DOHH2 (cell line): Measurements from ENCODE around the gene IRAG1.

Source experiments
- H3F3A ChIP-seq: fragments of 200-600 bp; sonication (generic), shearing (Covaris generic); 2 replicates; pipeline ENCODE4 v1.6.0; 2016; ENCODE audit warnings: antibody characterized with exemption, mild to moderate bottlenecking; ENCODE audit not compliant: control insufficient read depth, insufficient read depth
- H3K27ac ChIP-seq: fragments of 200-600 bp; sonication (generic); 2 replicates; pipeline ENCODE4 v1.5.1; 2014; ENCODE audit warnings: low read depth, mild to moderate bottlenecking, low read length, moderate library complexity
- H3K27me3 ChIP-seq: fragments of 200-600 bp; sonication (generic); 2 replicates; pipeline ENCODE4 v1.6.1; 2014; ENCODE audit warnings: mild to moderate bottlenecking, low read length, mixed read lengths; ENCODE audit not compliant: control insufficient read depth
- H3K36me3 ChIP-seq: fragments of 200-600 bp; sonication (generic); 2 replicates; pipeline ENCODE4 v1.6.1; 2014; ENCODE audit warnings: mild to moderate bottlenecking, low read length, moderate library complexity, mixed read lengths; ENCODE audit not compliant: control insufficient read depth
- H3K4me1 ChIP-seq: fragments of 200-600 bp; sonication (generic); 2 replicates; pipeline ENCODE4 v1.6.1; 2014; ENCODE audit warnings: mild to moderate bottlenecking, low read length, mixed read lengths; ENCODE audit not compliant: control insufficient read depth
- H3K4me2 ChIP-seq: fragments of 200-600 bp; sonication (generic); 2 replicates; pipeline ENCODE4 v1.6.0; 2014; ENCODE audit warnings: mild to moderate bottlenecking, low read length, moderate library complexity
- H3K4me3 ChIP-seq: fragments of 200-600 bp; sonication (generic); 2 replicates; pipeline ENCODE4 v1.5.1; 2014; ENCODE audit warnings: mild to moderate bottlenecking, low read length, mixed read lengths
- H3K79me2 ChIP-seq: fragments of 200-600 bp; sonication (generic); 2 replicates; pipeline ENCODE4 v1.6.1; 2014; ENCODE audit warnings: mild to moderate bottlenecking, low read length, mixed read lengths; ENCODE audit not compliant: control insufficient read depth
- H3K9me2 ChIP-seq: fragments of 200-600 bp; sonication (generic); replicated peaks from 2 replicates; pipeline ENCODE4 v1.6.1; 2014; ENCODE audit warnings: mild to moderate bottlenecking, low read length, mixed read lengths; ENCODE audit not compliant: control insufficient read depth
- H3K9me3 ChIP-seq: fragments of 200-600 bp; sonication (generic); 2 replicates; pipeline ENCODE4 v1.6.1; 2014; ENCODE audit warnings: antibody characterized with exemption, low read length, mixed read lengths; ENCODE audit not compliant: control insufficient read depth, insufficient read depth
- H4K20me1 ChIP-seq: fragments of 200-600 bp; sonication (generic); 2 replicates; pipeline ENCODE4 v1.6.0; 2014; ENCODE audit warnings: low read depth, mild to moderate bottlenecking, antibody characterized with exemption, low read length, moderate library complexity; ENCODE audit not compliant: control insufficient read depth, insufficient read depth
- EZH2phosphoT487 ChIP-seq: fragments of 200-600 bp; sonication (generic); IDR thresholded peaks from 2 replicates; pipeline ENCODE4 v1.6.1; 2017; ENCODE audit warnings: borderline replicate concordance, mild to moderate bottlenecking, antibody characterized with exemption, low read length, moderate library complexity, mixed read lengths
- TF ChIP-seq, protein P1 (sequence below): fragments of 200-600 bp; sonication (generic); IDR thresholded peaks from one replicate; pipeline ENCODE4 v1.5.1; 2014; ENCODE audit warnings: antibody characterized with exemption, mild to moderate bottlenecking, low read depth, low read length; ENCODE audit not compliant: poor library complexity, severe bottlenecking

The IRAG1 gene

GRCh38 chr11:10664496-10664895, 29.1 kb downstream of the IRAG1 start:
- Histone ChIP-seq H3K79me2 (no peaks in the 10 kb centered on the region), H3K9me3 (no peaks in the 10 kb centered on the region), H3K36me3 (no peaks in the 10 kb centered on the region), H4K20me1 (no peaks in the 10 kb centered on the region), H3K4me1 (peaks cover 2% of the 10 kb centered on the region), H3K4me3 (no peak overlapping the region), H3K27me3 (peaks cover 3% of the 10 kb centered on the region; the same call in 1 of the 2 replicates), H3F3A (no peaks in the 10 kb centered on the region), H3K9me2 (no peaks in the 10 kb centered on the region), H3K4me2 (no peak overlapping the region), H3K27ac (no peak overlapping the region)
- TF ChIP-seq, protein P1, sequence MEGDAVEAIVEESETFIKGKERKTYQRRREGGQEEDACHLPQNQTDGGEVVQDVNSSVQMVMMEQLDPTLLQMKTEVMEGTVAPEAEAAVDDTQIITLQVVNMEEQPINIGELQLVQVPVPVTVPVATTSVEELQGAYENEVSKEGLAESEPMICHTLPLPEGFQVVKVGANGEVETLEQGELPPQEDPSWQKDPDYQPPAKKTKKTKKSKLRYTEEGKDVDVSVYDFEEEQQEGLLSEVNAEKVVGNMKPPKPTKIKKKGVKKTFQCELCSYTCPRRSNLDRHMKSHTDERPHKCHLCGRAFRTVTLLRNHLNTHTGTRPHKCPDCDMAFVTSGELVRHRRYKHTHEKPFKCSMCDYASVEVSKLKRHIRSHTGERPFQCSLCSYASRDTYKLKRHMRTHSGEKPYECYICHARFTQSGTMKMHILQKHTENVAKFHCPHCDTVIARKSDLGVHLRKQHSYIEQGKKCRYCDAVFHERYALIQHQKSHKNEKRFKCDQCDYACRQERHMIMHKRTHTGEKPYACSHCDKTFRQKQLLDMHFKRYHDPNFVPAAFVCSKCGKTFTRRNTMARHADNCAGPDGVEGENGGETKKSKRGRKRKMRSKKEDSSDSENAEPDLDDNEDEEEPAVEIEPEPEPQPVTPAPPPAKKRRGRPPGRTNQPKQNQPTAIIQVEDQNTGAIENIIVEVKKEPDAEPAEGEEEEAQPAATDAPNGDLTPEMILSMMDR, result no peak
- TF ChIP-seq EZH2phosphoT487, result no peak

- TF ChIP-seq EZH2phosphoT487, result no peak
- TF ChIP-seq, protein P1, result no peak
- peaks cover 7% of the 10 kb centered on the region for H3K4me1 ChIP-seq
- H3K27me3 ChIP-seq, result peaks cover under 1% of the 10 kb centered on the region; the same call in 1 of the 2 replicates
- H3K27ac ChIP-seq, result no peak overlapping the region
- no peak overlapping the region for H3K4me2 ChIP-seq
- no peak overlapping the region for H3K4me3 ChIP-seq
- H3K9me2 ChIP-seq, result no peaks in the 10 kb centered on the region
- H3K79me2 ChIP-seq, result no peaks in the 10 kb centered on the region
- no peaks in the 10 kb centered on the region for H3K36me3 ChIP-seq
- H3K9me3 ChIP-seq, result no peaks in the 10 kb centered on the region
- H3F3A ChIP-seq, result no peaks in the 10 kb centered on the region
- H4K20me1 ChIP-seq, result no peaks in the 10 kb centered on the region
Measured at GRCh38 chr11:10663990-10664389, 29.6 kb downstream of the IRAG1 start.

DNA sequence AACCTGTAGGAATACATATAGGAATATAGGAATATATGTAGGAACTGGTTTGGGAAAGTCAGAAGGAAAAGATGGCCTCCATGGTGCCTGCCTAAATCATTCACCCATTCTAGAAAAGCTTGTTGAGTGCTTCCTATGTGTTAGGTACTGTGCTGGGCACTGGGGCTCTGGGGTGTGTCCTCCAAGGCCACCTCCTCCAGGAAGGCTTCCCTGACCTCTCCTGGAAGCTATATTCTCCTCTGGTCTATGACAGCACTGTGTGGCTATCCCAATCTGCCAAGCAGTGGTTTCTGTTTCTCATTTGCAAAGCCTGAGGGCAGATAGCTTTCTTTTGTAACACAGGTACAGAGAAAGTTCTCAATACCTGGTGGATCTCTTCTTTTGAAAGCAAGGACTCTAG, 30.2 kb downstream of the IRAG1 start:
- Histone ChIP-seq H3K36me3 (no peaks in the 10 kb centered on the region), H3K27ac (no peak overlapping the region), H3K79me2 (no peaks in the 10 kb centered on the region), H3K9me3 (no peaks in the 10 kb centered on the region), H4K20me1 (no peaks in the 10 kb centered on the region), H3K27me3 (no peaks in the 10 kb centered on the region), H3K9me2 (no peaks in the 10 kb centered on the region), H3F3A (no peaks in the 10 kb centered on the region), H3K4me1 (peaks cover 8% of the 10 kb centered on the region), H3K4me3 (no peak overlapping the region), H3K4me2 (no peak overlapping the region)
- no peak for TF ChIP-seq EZH2phosphoT487
- TF ChIP-seq, protein P1, result no peak
